Lung (tissue), 12 donors: ENCODE data around the gene OSM. TPM values are rescaled to one million over a fixed set of nuclear protein-coding genes. Genes with fewer than 3 reads are reported as not detected.
A peak's percentile ranks its signal among the peaks of the same experiment; 100 is the strongest.

Source experiments
- ATAC-seq: fragments of 200-7000 bp; cut with Tn5 transposase; one replicate; pipeline ENCODE4 v1.9.1; 2020; ENCODE audit warnings: moderate number of reproducible peaks; ENCODE audit not compliant: insufficient read depth, low FRiP score
- DNase-seq, 3 donors: peaks; one replicate each; pipeline ENCODE4 v3.0.0-alpha.2; 2013 to 2017
- H3K27ac ChIP-seq, 2 donors: one replicate each; pipeline ENCODE4 v1.5.1; 2013; ENCODE audit warnings: mild to moderate bottlenecking in 2 of 2, moderate library complexity in 2 of 2, control low read depth in 1 of 2, inconsistent platforms in 1 of 2, low read depth in 1 of 2, low read length in 1 of 2
- H3K27me3 ChIP-seq, 3 donors: one replicate each; pipeline ENCODE4 v1.5.1; 2013; ENCODE audit warnings: low read length in 2 of 3; ENCODE audit not compliant: control insufficient read depth in 3 of 3, insufficient read depth in 3 of 3
- H3K36me3 ChIP-seq, 4 donors: one replicate each; pipeline ENCODE4 v1.5.1; 2013; ENCODE audit warnings: low read length in 4 of 4, mild to moderate bottlenecking in 1 of 4, moderate library complexity in 1 of 4; ENCODE audit not compliant: control insufficient read depth in 4 of 4, insufficient read depth in 4 of 4
- H3K4me1 ChIP-seq, 5 donors: one replicate each; pipeline ENCODE4 v1.5.1; 2013; ENCODE audit warnings: low read length in 5 of 5, mild to moderate bottlenecking in 2 of 5, moderate library complexity in 1 of 5; ENCODE audit not compliant: control insufficient read depth in 5 of 5, insufficient read depth in 5 of 5
- H3K4me3 ChIP-seq: one replicate; pipeline ENCODE4 v1.5.1; 2013; ENCODE audit warnings: mild to moderate bottlenecking, control low read depth, moderate library complexity
- H3K9ac ChIP-seq, 2 donors: one replicate each; pipeline ENCODE4 v1.5.1; 2013; ENCODE audit warnings: low read length in 2 of 2, control low read depth in 1 of 2; ENCODE audit not compliant: insufficient read depth in 1 of 2
- H3K9me3 ChIP-seq, 4 donors: one replicate each; pipeline ENCODE4 v1.5.1; 2013; ENCODE audit warnings: low read length in 3 of 4, mild to moderate bottlenecking in 1 of 4, moderate library complexity in 1 of 4; ENCODE audit not compliant: control insufficient read depth in 4 of 4, insufficient read depth in 3 of 4
- WGBS, 2 donors: extraction: QIAGEN DNeasy Blood & Tissue Kit; methylation state at CpG; one replicate each; pipeline ENCODE4 v1.1.7; 2013; 5-methylcytosine and 5-hydroxymethylcytosine counted together
- polyA plus RNA-seq, 2 donors: library from polyadenylated mRNA; stranded (reverse); fragments of 200-250 nt; gene quantifications; one replicate each; pipeline ENCODE4 v1.2.1, GENCODE V29; 2013
- total RNA-seq, 2 donors: library from RNA; depleted of rRNA in 1 of 2; stranded (reverse); fragments of >200 nt in 1 of 2; gene quantifications; one replicate each; pipeline ENCODE4 v1.2.1, GENCODE V29; 2014 to 2021
- TF ChIP-seq, protein P1 (sequence below): IDR thresholded peaks from 2 replicates; pipeline ENCODE4 v1.5.1; 2012; ENCODE audit warnings: mild to moderate bottlenecking; ENCODE audit errors: control extremely low read depth, extremely low read depth
- donor health status: control.
- donor health status: control.
- donor health status: Bipolar disorder and iron deficiency.
- donor health status: healthy.
- donor health status: DM: yes; HTN: yes; CAD: no.

OSM gene
- total and polyA plus RNA-seq, 4 donors: 0.57 to 33.2 (median 2.5) TPM

DNA sequence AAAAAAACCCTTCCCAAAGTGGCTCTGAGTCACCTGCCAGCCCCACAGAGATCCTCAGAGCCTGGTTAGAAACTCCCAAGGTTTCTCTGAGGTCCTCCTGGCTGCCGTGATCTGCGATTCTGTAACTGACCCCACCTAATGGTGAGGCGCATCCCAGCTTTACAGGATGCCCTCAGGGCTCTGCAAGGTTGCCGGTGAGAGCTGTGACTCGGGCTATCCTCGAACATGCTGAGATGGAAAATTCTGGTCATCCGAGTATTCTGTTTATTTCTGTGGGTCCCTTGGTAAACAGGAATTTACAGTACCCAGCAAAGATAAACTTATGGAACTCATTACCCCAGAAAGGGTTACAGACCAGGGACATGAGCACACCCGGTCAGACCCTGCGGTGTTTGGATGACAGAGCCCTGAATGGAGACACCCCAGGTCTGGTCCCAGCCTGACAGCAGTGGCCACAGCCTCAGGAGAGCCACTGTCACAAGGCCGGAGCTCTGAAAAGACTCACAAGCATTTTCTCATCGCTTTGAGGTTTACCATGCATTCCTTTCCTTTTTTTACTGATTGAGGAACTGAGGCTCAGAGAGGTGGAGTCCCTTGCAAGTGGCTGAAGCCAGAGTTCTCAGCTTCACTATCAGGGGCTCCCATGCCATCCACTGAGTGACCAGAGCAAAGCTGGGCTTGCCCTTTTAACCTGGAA is 42.3 kb downstream of the OSM start:
- H3K4me3 ChIP-seq: no peak overlapping the region
- H3K4me1 ChIP-seq: peaks cover 0 to 9% (median 0%) of the 10 kb centered on the region in 5 donors
- DNase-seq (no peak), ATAC-seq (no peak)
- peaks cover 0 to 7% (median 0%) of the 10 kb centered on the region in 3 donors for H3K27me3 ChIP-seq
- WGBS, 2 donors: 59 to 71% methylated on average over 11 of the region's 11 CpGs
- TF ChIP-seq, protein P1, sequence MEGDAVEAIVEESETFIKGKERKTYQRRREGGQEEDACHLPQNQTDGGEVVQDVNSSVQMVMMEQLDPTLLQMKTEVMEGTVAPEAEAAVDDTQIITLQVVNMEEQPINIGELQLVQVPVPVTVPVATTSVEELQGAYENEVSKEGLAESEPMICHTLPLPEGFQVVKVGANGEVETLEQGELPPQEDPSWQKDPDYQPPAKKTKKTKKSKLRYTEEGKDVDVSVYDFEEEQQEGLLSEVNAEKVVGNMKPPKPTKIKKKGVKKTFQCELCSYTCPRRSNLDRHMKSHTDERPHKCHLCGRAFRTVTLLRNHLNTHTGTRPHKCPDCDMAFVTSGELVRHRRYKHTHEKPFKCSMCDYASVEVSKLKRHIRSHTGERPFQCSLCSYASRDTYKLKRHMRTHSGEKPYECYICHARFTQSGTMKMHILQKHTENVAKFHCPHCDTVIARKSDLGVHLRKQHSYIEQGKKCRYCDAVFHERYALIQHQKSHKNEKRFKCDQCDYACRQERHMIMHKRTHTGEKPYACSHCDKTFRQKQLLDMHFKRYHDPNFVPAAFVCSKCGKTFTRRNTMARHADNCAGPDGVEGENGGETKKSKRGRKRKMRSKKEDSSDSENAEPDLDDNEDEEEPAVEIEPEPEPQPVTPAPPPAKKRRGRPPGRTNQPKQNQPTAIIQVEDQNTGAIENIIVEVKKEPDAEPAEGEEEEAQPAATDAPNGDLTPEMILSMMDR: no peak
- no peak overlapping the region for H3K27ac ChIP-seq
- no peaks in the 10 kb centered on the region for H3K36me3 ChIP-seq
- H3K9ac ChIP-seq: no peak overlapping the region
- no peaks in the 10 kb centered on the region for H3K9me3 ChIP-seq

DNA sequence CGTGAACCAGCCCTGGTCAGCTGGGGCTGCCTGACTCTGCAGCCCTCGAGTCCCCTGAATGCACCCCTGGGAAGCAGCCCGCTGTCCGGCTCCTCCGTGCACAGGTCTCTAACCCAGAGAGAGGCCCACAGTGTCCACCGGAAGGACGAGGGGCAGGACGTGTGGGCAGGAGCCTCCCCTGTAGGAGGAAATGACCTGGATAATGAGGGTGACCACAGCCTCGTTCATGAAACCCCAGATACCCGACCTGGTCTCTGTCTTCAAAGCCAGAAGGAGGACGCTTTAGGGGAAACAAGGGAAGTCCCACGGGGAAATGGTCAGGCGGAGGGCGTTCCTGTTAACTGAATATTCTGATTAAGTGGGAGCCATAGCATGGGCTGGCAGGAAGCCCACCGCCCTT is 43.3 kb downstream of the OSM start:
- Histone ChIP-seq H3K9me3 (no peaks in the 10 kb centered on the region), H3K27ac (no peak overlapping the region), H3K27me3 (peaks cover 0 to 7% (median 0%) of the 10 kb centered on the region in 3 donors), H3K9ac (no peak overlapping the region), H3K4me1 (peaks cover 0 to 9% (median 0%) of the 10 kb centered on the region in 5 donors), H3K36me3 (no peaks in the 10 kb centered on the region), H3K4me3 (no peak overlapping the region)
- DNase-seq (peak in 1 of 3 donors; percentile 43), ATAC-seq (no peak)
- TF ChIP-seq, protein P1: no peak
- WGBS, 2 donors: 49 to 50% methylated on average over 15 of the region's 15 CpGs

DNA sequence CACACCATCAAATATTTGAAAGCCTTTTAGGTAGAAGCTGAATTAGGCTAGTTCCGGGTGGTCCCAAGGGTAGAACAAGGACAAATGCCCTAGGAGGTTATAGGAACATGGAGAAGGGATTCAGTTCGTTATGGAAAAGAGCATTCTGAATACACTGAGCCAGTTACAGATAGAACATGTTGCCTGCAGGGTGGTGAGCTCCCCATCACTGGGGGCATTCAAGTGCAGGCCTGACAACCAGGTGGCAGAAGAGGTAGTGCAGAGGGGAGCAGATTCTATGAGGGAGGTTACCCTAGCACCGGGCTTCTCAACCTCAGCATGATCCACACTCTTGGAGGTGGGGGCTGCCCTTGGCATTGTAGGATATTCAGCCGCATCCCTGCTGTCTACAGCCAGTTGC is 44.3 kb downstream of the OSM start:
- no peak for ATAC-seq
- H3K4me1 ChIP-seq: peaks cover 0 to 9% (median 0%) of the 10 kb centered on the region in 5 donors
- no peaks in the 10 kb centered on the region for H3K9me3 ChIP-seq
- H3K27me3 ChIP-seq: peaks cover 0 to 7% (median 0%) of the 10 kb centered on the region in 3 donors
- WGBS, 2 donors: 92% methylated on average over 4 of the region's 4 CpGs
- no peak overlapping the region for H3K9ac ChIP-seq
- DNase-seq: no peak
- H3K36me3 ChIP-seq: no peaks in the 10 kb centered on the region
- TF ChIP-seq, protein P1: no peak
- no peak overlapping the region for H3K4me3 ChIP-seq
- no peak overlapping the region for H3K27ac ChIP-seq
